CD4-positive, CD25-positive, alpha-beta regulatory T cell (primary cell): ENCODE data around the gene DNAH9. TPM values are rescaled to one million over a fixed set of nuclear protein-coding genes. Genes with fewer than 3 reads are reported as not detected.
"Not testable (repeated sequence)": the region's sequence is repeated elsewhere in the genome, so short reads cannot be mapped to it uniquely, and the experiment has no call there.

Source experiments
- ATAC-seq, 2 donors: fragments of 150-1000 bp; cut with Tn5 transposase; one replicate each; pipeline ENCODE4 v1.10.0; 2021; ENCODE audit warnings: low read depth in 2 of 2, moderate number of reproducible peaks in 2 of 2, moderate library complexity in 1 of 2
- DNase-seq, 3 donors: peaks; one replicate each; pipeline versions ENCODE4 v3.0.0 to v3.0.0-alpha.2; 2012 to 2022; ENCODE audit warnings: mixed read lengths in 1 of 3
- H3K27ac ChIP-seq: one replicate; pipeline ENCODE4 v1.7.0; 2013; ENCODE audit warnings: mild to moderate bottlenecking, low read length; ENCODE audit not compliant: insufficient read depth, poor library complexity, severe bottlenecking
- H3K27me3 ChIP-seq: one replicate; pipeline ENCODE4 v1.7.0; 2013; ENCODE audit warnings: low read length; ENCODE audit not compliant: control insufficient read depth, insufficient read depth
- H3K36me3 ChIP-seq: one replicate; pipeline ENCODE4 v1.7.0; 2013; ENCODE audit warnings: mild to moderate bottlenecking, low read length, moderate library complexity; ENCODE audit not compliant: control insufficient read depth, insufficient read depth
- H3K4me1 ChIP-seq: 2 replicates; pipeline ENCODE4 v1.7.0; 2013; ENCODE audit warnings: mild to moderate bottlenecking, low read length; ENCODE audit not compliant: insufficient read depth, control insufficient read depth, poor library complexity, severe bottlenecking
- H3K4me3 ChIP-seq: one replicate; pipeline ENCODE4 v1.7.0; 2013; ENCODE audit warnings: low read depth, mild to moderate bottlenecking, low read length, moderate library complexity
- H3K9me3 ChIP-seq, 2 experiments: 1 replicate in 1 of 2; 2 replicates in 1 of 2; pipeline ENCODE4 v1.7.0; 2013; ENCODE audit warnings: low read length in 2 of 2, mild to moderate bottlenecking in 1 of 2, moderate library complexity in 1 of 2; ENCODE audit not compliant: control insufficient read depth in 2 of 2
- H3K27ac Mint-ChIP-seq, 3 donors: one replicate each; pipeline ENCODE4 v1.8.0; 2020 to 2022; ENCODE audit warnings: mild to moderate bottlenecking in 3 of 3, mixed read lengths in 3 of 3, moderate library complexity in 2 of 3
- H3K27me3 Mint-ChIP-seq: one replicate; pipeline ENCODE4 v1.8.0; 2022; ENCODE audit warnings: mild to moderate bottlenecking, mixed read lengths
- H3K36me3 Mint-ChIP-seq: one replicate; pipeline ENCODE4 v1.8.0; 2020; ENCODE audit warnings: mixed read lengths
- H3K4me1 Mint-ChIP-seq, 4 donors: one replicate each; pipeline ENCODE4 v1.8.0; 2020 to 2022; ENCODE audit warnings: mixed read lengths in 4 of 4, mild to moderate bottlenecking in 1 of 4
- H3K4me3 Mint-ChIP-seq, 4 donors: one replicate each; pipeline ENCODE4 v1.8.0; 2020 to 2022; ENCODE audit warnings: mild to moderate bottlenecking in 4 of 4, mixed read lengths in 4 of 4, moderate library complexity in 3 of 4
- H3K9me3 Mint-ChIP-seq, 7 donors: one replicate each; pipeline ENCODE4 v1.8.0; 2020 to 2022; ENCODE audit warnings: mixed read lengths in 7 of 7, mild to moderate bottlenecking in 3 of 7, moderate library complexity in 2 of 7
- polyA plus RNA-seq, 4 donors: library from polyadenylated mRNA; unstranded; fragments of 300-500 nt; fragmentation: Illumina TruSeq; gene quantifications; one replicate each; pipeline ENCODE4 v1.2.3, GENCODE V29; 2021
- total RNA-seq: library from RNA; stranded (reverse); gene quantifications from one replicate; pipeline ENCODE4 v1.2.3, GENCODE V29; 2022

Gene DNAH9
- total and polyA plus RNA-seq, 5 donors from 2014 or later: not detected

DNA sequence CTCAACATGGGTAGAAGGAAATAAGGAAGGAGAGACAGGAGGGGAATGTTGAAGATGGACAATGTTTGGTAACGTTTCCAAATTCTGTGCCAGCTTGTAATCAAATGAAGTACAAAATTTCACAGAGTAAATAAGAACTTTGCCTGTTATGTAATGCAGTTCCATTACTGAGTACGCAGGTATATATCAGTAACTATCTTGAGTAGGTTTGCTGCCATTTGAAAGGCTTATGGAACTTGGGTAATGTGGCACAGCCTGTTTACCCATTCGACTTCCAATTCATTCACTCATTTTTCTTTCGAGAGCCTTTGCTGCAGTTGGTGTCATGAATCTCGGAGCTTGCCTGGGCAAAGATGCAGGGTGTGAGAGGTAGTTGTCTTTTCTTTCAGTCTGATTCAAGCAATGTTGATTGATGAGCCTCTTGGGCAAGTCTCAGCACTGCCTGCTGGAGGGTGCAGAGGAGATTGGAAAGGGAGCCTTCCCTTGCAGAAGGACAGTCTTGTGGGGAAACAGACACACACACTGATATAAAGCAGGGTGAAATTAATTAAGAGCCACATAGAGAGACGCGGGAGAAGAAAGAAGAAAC is 345.6 kb downstream of the DNAH9 start:
- no peaks in the 10 kb centered on the region for H3K36me3 ChIP-seq
- Mint-ChIP-seq H3K27ac (no peak overlapping the region), H3K9me3 (peaks cover 0 to 9% (median 0%) of the 10 kb centered on the region in 7 donors), H3K4me3 (no peak overlapping the region), H3K27me3 (no peaks in the 10 kb centered on the region), H3K4me1 (no peaks in the 10 kb centered on the region), H3K36me3 (no peaks in the 10 kb centered on the region)
- no peak overlapping the region for H3K27ac ChIP-seq
- no peaks in the 10 kb centered on the region for H3K4me1 ChIP-seq
- H3K27me3 ChIP-seq: no peaks in the 10 kb centered on the region
- H3K9me3 ChIP-seq: no peaks in the 10 kb centered on the region
- no peak overlapping the region for H3K4me3 ChIP-seq
- ATAC-seq (no peak), DNase-seq (no peak)

DNA sequence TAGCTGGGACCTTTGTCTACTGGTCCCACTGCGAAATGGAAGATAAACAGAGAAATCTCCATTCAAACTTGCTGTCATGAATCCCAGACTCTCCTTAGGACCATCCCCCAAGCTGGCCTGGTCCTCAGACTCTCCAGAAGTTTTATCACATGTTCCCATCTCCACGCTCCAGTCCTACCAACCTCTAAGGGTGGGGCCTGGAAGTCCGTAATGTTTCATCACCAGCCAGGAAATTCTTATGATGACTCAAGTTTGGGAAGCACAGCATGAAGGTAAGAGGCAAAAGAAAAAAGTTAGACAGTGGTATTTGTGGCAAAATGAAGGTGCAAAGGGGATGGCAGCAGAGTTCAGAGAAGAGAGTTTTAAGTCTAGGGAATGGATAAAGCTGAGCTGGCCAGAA is 346.3 kb downstream of the DNAH9 start:
- Mint-ChIP-seq H3K9me3 (peaks cover 0 to 8% (median 0%) of the 10 kb centered on the region in 7 donors), H3K27me3 (no peaks in the 10 kb centered on the region), H3K36me3 (no peaks in the 10 kb centered on the region), H3K4me3 (no peak overlapping the region), H3K4me1 (no peaks in the 10 kb centered on the region), H3K27ac (no peak overlapping the region)
- ATAC-seq: no peak
- DNase-seq: no peak
- no peaks in the 10 kb centered on the region for H3K27me3 ChIP-seq
- no peaks in the 10 kb centered on the region for H3K36me3 ChIP-seq
- no peaks in the 10 kb centered on the region for H3K9me3 ChIP-seq
- no peaks in the 10 kb centered on the region for H3K4me1 ChIP-seq
- H3K4me3 ChIP-seq: no peak overlapping the region
- H3K27ac ChIP-seq: no peak overlapping the region

DNA sequence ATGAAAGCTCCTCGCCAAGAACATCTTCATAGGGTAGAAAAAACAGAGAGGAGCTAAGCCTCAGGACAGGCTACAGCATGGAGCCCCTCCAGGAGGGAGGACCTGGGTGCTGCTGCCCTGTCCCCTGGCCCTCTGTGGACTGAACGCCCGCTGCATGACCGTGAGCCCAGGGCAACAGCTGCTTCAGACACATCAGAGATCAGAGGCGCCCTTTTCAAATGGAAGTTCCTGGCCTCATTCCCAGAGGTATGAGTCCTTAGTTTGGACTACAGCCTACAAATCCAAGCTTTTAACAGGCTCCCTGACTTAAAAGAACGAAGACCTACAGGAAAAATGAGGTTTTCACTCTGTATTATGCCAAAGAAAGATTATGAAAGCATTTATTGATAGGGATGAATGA is 350.5 kb downstream of the DNAH9 start:
- no peak for DNase-seq
- H3K9me3 Mint-ChIP-seq: peaks cover 0 to 8% (median 3%) of the 10 kb centered on the region in 7 donors
- Histone ChIP-seq H3K27me3 (no peaks in the 10 kb centered on the region), H3K4me3 (no peak overlapping the region), H3K27ac (no peak overlapping the region), H3K36me3 (no peaks in the 10 kb centered on the region), H3K9me3 (peaks cover 2 to 14% of the 10 kb centered on the region in 2 experiments), H3K4me1 (no peaks in the 10 kb centered on the region)
- H3K36me3 Mint-ChIP-seq: no peaks in the 10 kb centered on the region
- no peak overlapping the region for H3K4me3 Mint-ChIP-seq
- H3K27ac Mint-ChIP-seq: no peak overlapping the region
- H3K4me1 Mint-ChIP-seq: no peaks in the 10 kb centered on the region
- peaks cover 4% of the 10 kb centered on the region for H3K27me3 Mint-ChIP-seq
- no peak for ATAC-seq

DNA sequence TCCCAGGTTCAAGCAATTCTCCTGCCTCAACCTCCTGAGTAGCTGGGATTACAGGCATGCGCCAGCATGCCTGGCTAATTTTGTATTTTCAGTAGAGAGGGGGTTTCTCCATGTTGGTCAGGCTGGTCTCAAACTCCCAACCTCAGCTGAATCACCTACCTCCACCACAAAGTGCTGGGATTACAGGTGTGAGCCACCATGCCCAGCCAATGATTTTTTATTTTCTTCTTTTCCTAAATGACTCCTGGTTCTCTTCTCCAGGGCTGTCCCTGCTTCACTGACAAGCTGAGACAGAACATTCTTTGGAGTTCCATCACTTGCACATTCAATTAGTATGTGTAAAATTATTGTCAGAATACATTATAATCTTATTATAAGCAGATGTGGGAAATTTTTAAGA is 351.3 kb downstream of the DNAH9 start:
- H3K9me3 ChIP-seq: peaks cover 8 to 20% of the 10 kb centered on the region in 2 experiments
- DNase-seq, H3K4me3 Mint-ChIP-seq, H3K36me3 ChIP-seq, H3K27ac Mint-ChIP-seq, H3K27me3 Mint-ChIP-seq, ATAC-seq, H3K4me3 ChIP-seq, H3K27me3 ChIP-seq, H3K4me1 Mint-ChIP-seq, H3K4me1 ChIP-seq, H3K27ac ChIP-seq, H3K36me3 Mint-ChIP-seq: not testable (repeated sequence)
- H3K9me3 Mint-ChIP-seq: peaks cover 0 to 10% (median 4%) of the 10 kb centered on the region in 7 donors

DNA sequence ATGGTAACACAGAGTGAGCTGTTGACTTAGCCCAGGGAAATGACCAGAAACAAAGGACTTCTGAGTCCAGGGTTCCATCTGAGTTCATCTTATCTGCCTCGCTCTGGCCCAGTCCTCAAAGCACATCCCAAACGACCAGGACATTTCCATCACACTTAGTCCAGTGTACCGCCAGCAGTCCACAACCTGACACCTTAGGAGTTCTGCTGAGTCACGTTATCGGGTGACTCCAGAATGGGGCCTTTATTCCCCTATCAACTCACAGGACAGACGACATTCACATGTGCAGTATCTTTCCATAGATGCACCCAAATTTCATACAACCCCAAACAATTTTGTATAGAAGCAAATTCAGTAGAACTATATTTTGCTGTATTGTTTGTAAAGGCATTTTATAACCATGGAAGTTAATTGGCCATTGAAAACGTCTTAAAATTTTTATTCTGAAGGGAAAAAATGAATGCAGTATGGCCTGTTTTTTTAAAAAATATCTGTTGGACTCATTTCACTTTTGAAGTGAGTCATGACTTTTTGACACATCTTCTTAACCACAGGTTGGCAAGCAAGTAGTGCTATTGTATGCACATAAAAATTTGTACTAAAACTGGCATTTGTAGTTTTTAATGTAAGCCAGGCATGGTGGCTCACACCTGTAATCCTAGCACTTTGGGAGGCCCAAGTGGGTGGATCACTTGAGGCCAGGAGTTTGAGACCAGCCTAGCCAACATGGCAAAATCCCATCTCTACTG is 352.7 kb downstream of the DNAH9 start:
- H3K4me1 Mint-ChIP-seq: no peaks in the 10 kb centered on the region
- H3K9me3 Mint-ChIP-seq: peaks cover 0 to 14% (median 8%) of the 10 kb centered on the region in 7 donors
- H3K27ac ChIP-seq: no peak overlapping the region
- H3K27ac Mint-ChIP-seq: no peak overlapping the region
- no peak overlapping the region for H3K4me3 ChIP-seq
- H3K4me3 Mint-ChIP-seq: no peak overlapping the region
- H3K4me1 ChIP-seq: no peaks in the 10 kb centered on the region
- no peak for ATAC-seq
- H3K27me3 Mint-ChIP-seq: peaks cover 4% of the 10 kb centered on the region
- H3K36me3 ChIP-seq: no peaks in the 10 kb centered on the region
- H3K27me3 ChIP-seq: no peaks in the 10 kb centered on the region
- H3K36me3 Mint-ChIP-seq: no peaks in the 10 kb centered on the region
- H3K9me3 ChIP-seq: peaks cover 8 to 30% of the 10 kb centered on the region in 2 experiments
- no peak for DNase-seq

DNA sequence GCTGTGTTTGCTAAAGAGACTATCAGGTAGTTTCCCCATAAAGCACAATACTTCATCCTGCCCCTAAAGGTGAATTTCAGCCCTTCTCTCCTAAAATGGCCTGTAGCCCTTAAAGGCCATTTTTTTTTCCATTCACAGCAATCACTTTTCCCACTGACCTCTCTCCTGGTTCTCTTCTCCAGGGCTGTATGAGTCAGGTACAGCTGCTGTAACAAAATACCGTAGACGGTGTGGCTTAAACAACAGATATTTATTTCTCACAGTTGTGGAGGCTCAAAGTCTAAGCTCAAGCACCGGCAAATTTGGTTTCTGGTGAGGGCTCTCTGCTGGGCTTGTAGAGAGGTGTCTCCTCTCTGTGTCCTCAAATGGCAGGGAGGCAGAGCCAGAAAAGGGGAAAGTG is 354.3 kb downstream of the DNAH9 start:
- H3K4me1 ChIP-seq: no peaks in the 10 kb centered on the region
- Mint-ChIP-seq H3K27me3 (peaks cover 4% of the 10 kb centered on the region), H3K27ac (no peak overlapping the region), H3K9me3 (peaks cover 0 to 19% (median 10%) of the 10 kb centered on the region in 7 donors), H3K36me3 (peaks cover 12% of the 10 kb centered on the region), H3K4me1 (no peaks in the 10 kb centered on the region), H3K4me3 (no peak overlapping the region)
- no peak overlapping the region for H3K27ac ChIP-seq
- H3K36me3 ChIP-seq: no peaks in the 10 kb centered on the region
- H3K27me3 ChIP-seq: no peaks in the 10 kb centered on the region
- H3K4me3 ChIP-seq: no peak overlapping the region
- H3K9me3 ChIP-seq: peaks cover 8 to 31% of the 10 kb centered on the region in 2 experiments
- DNase-seq: no peak
- no peak for ATAC-seq

DNA sequence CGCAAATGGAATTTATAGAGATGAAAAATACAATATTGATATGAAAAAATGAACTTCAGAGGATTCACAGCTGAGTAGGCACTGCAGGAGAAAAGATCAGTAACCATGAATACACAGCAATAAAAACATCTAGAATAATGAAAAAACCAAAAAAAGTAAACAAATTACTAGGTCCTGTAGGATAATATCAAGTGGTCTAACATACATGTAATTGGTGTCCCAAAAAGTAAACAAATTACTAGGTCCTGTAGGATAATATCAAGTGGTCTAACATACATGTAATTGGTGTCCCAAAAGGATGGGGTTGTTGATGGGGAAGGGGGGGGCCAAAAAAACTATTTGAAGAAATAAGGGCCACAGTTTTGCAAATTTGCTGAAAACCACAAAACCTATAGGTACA is 355.7 kb downstream of the DNAH9 start:
- H3K36me3 ChIP-seq: peaks cover 6% of the 10 kb centered on the region
- H3K36me3 Mint-ChIP-seq: peaks cover 21% of the 10 kb centered on the region
- H3K4me1 ChIP-seq: no peaks in the 10 kb centered on the region
- H3K4me3 ChIP-seq: no peak overlapping the region
- H3K4me1 Mint-ChIP-seq: peaks cover 0 to 3% (median 0%) of the 10 kb centered on the region in 4 donors
- H3K27ac ChIP-seq: no peak overlapping the region
- H3K27me3 ChIP-seq: no peaks in the 10 kb centered on the region
- ATAC-seq (no peak), DNase-seq (no peak)
- peaks cover 0 to 27% (median 10%) of the 10 kb centered on the region in 7 donors for H3K9me3 Mint-ChIP-seq
- peaks cover 11 to 31% of the 10 kb centered on the region in 2 experiments for H3K9me3 ChIP-seq
- H3K27me3 Mint-ChIP-seq: peaks cover 4% of the 10 kb centered on the region
- H3K4me3 Mint-ChIP-seq: peak overlapping the region in 1 of 4 donors; percentile 13
- peak overlapping the region in 1 of 3 donors; percentile 9 for H3K27ac Mint-ChIP-seq

DNA sequence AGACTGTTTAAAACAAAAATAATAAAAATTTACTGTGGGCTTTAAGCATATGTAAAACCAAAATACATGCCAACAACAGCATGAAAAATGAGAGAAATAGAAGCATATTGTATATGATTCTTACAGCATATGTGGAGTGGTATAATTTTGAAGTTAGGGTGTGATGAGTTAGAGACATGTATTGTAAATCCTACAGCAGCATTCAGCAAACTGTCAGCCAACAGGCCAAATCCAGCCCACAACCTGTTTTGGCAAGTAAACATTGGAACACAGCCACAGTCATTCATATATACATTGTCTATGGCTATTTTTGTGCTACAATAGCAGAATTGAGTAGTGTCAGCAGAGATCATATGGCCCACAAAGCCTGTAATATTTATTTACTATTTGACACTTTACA is 356.7 kb downstream of the DNAH9 start:
- peaks cover 0 to 27% (median 10%) of the 10 kb centered on the region in 7 donors for H3K9me3 Mint-ChIP-seq
- H3K4me1 Mint-ChIP-seq: peaks cover 0 to 3% (median 0%) of the 10 kb centered on the region in 4 donors
- peaks cover 21% of the 10 kb centered on the region for H3K36me3 Mint-ChIP-seq
- Histone ChIP-seq H3K36me3 (peaks cover 6% of the 10 kb centered on the region), H3K27ac (no peak overlapping the region), H3K9me3 (peaks cover 11 to 31% of the 10 kb centered on the region in 2 experiments), H3K4me1 (no peaks in the 10 kb centered on the region), H3K27me3 (no peaks in the 10 kb centered on the region), H3K4me3 (no peak overlapping the region)
- H3K4me3 Mint-ChIP-seq: no peak overlapping the region
- H3K27me3 Mint-ChIP-seq: peaks cover 4% of the 10 kb centered on the region
- DNase-seq (no peak), ATAC-seq (no peak)
- no peak overlapping the region for H3K27ac Mint-ChIP-seq
